Panc1 (cell line): Measurements from ENCODE around the gene ELMO2. TPM values are rescaled to one million over a fixed set of nuclear protein-coding genes. Genes with fewer than 3 reads are reported as not detected.
A peak's percentile ranks its signal among the peaks of the same experiment; 100 is the strongest.

Source experiments
- ATAC-seq: fragments of 200-7000 bp; cut with Tn5 transposase; 2 replicates; pipeline ENCODE4 v1.9.1; 2020; ENCODE audit warnings: mild to moderate bottlenecking, moderate library complexity
- BruUV-seq: library from RNA; stranded (reverse); fragments of 400-500 nt; replicated peaks from 2 replicates; lab custom pipeline; 2021; lab: Mats Ljungman, UMichigan
- CTCF ChIA-PET: fragments of 300-600 bp; sonication (Branson Sonifier 250); formaldehyde crosslinking; loops from one replicate; lab custom pipeline; 2022; ENCODE audit warnings: antibody characterized with exemption; lab: Charles Lee
- POLR2A ChIA-PET: fragments of 300-600 bp; sonication (Branson Sonifier 250); formaldehyde crosslinking; loops from one replicate; lab custom pipeline; 2022; ENCODE audit warnings: antibody characterized with exemption; lab: Charles Lee
- DNase-seq: peaks from one replicate; pipeline ENCODE4 v3.0.0-alpha.2; 2010; ENCODE audit warnings: low read depth, low spot score
- H3K27ac ChIP-seq: 2 replicates; pipeline ENCODE4 v1.5.1; 2011; ENCODE audit warnings: mild to moderate bottlenecking, low read length, inconsistent platforms
- H3K27me3 ChIP-seq: fragments of 200-500 bp; sonication (Bioruptor generic); 2 replicates; pipeline ENCODE4 v1.6.0; 2014; ENCODE audit warnings: low read length, inconsistent platforms; ENCODE audit not compliant: control insufficient read depth, insufficient read depth
- H3K36me3 ChIP-seq: fragments of 200-500 bp; sonication (Bioruptor generic); 2 replicates; pipeline ENCODE4 v1.5.1; 2014; ENCODE audit warnings: inconsistent platforms, mild to moderate bottlenecking, low read length, moderate library complexity; ENCODE audit not compliant: control insufficient read depth, insufficient read depth
- H3K4me1 ChIP-seq: 2 replicates; pipeline ENCODE4 v1.5.1; 2011; ENCODE audit warnings: inconsistent platforms, mild to moderate bottlenecking, low read length, moderate library complexity; ENCODE audit not compliant: control insufficient read depth, insufficient read depth
- H3K4me3 ChIP-seq, 2 experiments: 2 replicates each; pipeline ENCODE4 v1.5.1; 2011 to 2012; ENCODE audit warnings: low read depth in 2 of 2, low read length in 2 of 2, mild to moderate bottlenecking in 2 of 2, inconsistent platforms in 1 of 2, moderate library complexity in 1 of 2
- H3K9me3 ChIP-seq: fragments of 200-500 bp; sonication (Bioruptor generic); 2 replicates; pipeline ENCODE4 v1.5.1; 2014; ENCODE audit warnings: low read depth, mild to moderate bottlenecking, inconsistent platforms, low read length, moderate library complexity; ENCODE audit not compliant: control insufficient read depth, insufficient read depth
- POLR2AphosphoS5 ChIP-seq: IDR thresholded peaks from 2 replicates; pipeline ENCODE4 v1.6.1; 2012; ENCODE audit warnings: mild to moderate bottlenecking, low read depth, low read length, moderate library complexity
- SIN3A ChIP-seq: IDR thresholded peaks from 2 replicates; pipeline ENCODE4 v1.6.1; 2012; ENCODE audit warnings: low read depth, mild to moderate bottlenecking, low read length, moderate library complexity, borderline replicate concordance; ENCODE audit not compliant: insufficient read depth
- TCF7L2 ChIP-seq: IDR thresholded peaks from 2 replicates; pipeline ENCODE4 v1.6.1; 2011; ENCODE audit warnings: mild to moderate bottlenecking, low read depth, low read length, inconsistent platforms
- in situ Hi-C: cut with HindIII; loops from 2 replicates; pipeline ENCODE4 v1.10.0; 2016; ENCODE audit warnings: low sequenced_read_pairs, low pct_unique_long_range_greater_than_20kb
- intact Hi-C: fragments of 100-400 bp; cut with micrococcal nuclease; formaldehyde crosslinking; loops from one replicate; pipeline ENCODE4 v1.10.0; 2022; ENCODE audit not compliant: unreplicated experiment
- total RNA-seq: library from RNA; stranded (reverse); gene quantifications from one replicate; pipeline ENCODE4 v1.2.1, GENCODE V29; 2021; ENCODE audit not compliant: unreplicated experiment
- TF ChIP-seq, protein P1 (sequence below): fragments of 450-650 bp; IDR thresholded peaks from 2 replicates; pipeline ENCODE4 v1.5.1; 2017; ENCODE audit warnings: mild to moderate bottlenecking
- TF ChIP-seq, protein P2 (sequence below), 2 experiments: IDR thresholded peaks; 2 replicates each; pipeline ENCODE4 v1.6.1; 2011 to 2012; ENCODE audit warnings: low read depth in 2 of 2, control low read depth in 1 of 2, low read length in 1 of 2, mild to moderate bottlenecking in 1 of 2, moderate library complexity in 1 of 2; ENCODE audit not compliant: insufficient read depth in 1 of 2

The ELMO2 gene
- total RNA-seq, 1 experiment from 2014 or later = 40.4 TPM

DNA sequence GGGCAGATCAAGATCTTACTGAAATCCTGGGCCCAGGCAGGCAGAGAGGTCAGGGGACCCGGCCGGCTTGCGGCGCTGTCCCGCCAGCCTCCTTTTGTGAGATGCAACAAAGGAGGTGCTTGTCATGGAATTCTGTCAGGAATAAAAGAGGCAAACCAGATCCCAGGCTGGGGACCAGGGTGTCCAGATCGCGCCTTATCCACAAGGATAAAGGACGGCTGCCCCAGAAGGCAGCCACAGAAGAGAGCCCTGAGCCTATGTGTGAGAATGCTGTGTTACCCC is 55.5 kb downstream of the ELMO2 start:
- H3K9me3 ChIP-seq = no peaks in the 10 kb centered on the region
- H3K4me3 ChIP-seq = no peak overlapping the region
- DNase-seq = no peak
- H3K36me3 ChIP-seq = no peaks in the 10 kb centered on the region
- ChIA-PET POLR2A (no interaction called here), CTCF (no interaction called here)
- H3K4me1 ChIP-seq = no peaks in the 10 kb centered on the region; the same call in 1 of the 2 replicates
- no peak overlapping the region for H3K27ac ChIP-seq
- in situ Hi-C loops = no loop called here
- no peak for ATAC-seq
- no peaks in the 10 kb centered on the region for H3K27me3 ChIP-seq
- no TSS peak for BruUV-seq
- TF ChIP-seq TCF7L2 = no peak
- no peak for TF ChIP-seq SIN3A
- TF ChIP-seq, protein P1, sequence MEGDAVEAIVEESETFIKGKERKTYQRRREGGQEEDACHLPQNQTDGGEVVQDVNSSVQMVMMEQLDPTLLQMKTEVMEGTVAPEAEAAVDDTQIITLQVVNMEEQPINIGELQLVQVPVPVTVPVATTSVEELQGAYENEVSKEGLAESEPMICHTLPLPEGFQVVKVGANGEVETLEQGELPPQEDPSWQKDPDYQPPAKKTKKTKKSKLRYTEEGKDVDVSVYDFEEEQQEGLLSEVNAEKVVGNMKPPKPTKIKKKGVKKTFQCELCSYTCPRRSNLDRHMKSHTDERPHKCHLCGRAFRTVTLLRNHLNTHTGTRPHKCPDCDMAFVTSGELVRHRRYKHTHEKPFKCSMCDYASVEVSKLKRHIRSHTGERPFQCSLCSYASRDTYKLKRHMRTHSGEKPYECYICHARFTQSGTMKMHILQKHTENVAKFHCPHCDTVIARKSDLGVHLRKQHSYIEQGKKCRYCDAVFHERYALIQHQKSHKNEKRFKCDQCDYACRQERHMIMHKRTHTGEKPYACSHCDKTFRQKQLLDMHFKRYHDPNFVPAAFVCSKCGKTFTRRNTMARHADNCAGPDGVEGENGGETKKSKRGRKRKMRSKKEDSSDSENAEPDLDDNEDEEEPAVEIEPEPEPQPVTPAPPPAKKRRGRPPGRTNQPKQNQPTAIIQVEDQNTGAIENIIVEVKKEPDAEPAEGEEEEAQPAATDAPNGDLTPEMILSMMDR = no peak
- TF ChIP-seq POLR2AphosphoS5 = no peak
- TF ChIP-seq, protein P2, sequence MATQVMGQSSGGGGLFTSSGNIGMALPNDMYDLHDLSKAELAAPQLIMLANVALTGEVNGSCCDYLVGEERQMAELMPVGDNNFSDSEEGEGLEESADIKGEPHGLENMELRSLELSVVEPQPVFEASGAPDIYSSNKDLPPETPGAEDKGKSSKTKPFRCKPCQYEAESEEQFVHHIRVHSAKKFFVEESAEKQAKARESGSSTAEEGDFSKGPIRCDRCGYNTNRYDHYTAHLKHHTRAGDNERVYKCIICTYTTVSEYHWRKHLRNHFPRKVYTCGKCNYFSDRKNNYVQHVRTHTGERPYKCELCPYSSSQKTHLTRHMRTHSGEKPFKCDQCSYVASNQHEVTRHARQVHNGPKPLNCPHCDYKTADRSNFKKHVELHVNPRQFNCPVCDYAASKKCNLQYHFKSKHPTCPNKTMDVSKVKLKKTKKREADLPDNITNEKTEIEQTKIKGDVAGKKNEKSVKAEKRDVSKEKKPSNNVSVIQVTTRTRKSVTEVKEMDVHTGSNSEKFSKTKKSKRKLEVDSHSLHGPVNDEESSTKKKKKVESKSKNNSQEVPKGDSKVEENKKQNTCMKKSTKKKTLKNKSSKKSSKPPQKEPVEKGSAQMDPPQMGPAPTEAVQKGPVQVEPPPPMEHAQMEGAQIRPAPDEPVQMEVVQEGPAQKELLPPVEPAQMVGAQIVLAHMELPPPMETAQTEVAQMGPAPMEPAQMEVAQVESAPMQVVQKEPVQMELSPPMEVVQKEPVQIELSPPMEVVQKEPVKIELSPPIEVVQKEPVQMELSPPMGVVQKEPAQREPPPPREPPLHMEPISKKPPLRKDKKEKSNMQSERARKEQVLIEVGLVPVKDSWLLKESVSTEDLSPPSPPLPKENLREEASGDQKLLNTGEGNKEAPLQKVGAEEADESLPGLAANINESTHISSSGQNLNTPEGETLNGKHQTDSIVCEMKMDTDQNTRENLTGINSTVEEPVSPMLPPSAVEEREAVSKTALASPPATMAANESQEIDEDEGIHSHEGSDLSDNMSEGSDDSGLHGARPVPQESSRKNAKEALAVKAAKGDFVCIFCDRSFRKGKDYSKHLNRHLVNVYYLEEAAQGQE (IDR thresholded peaks at IDR 0.05; ENCODE audit: insufficient read depth in 1 of 2, low read depth in 2 of 2, low read length in 1 of 2) = no peak
- intact Hi-C loops = no loop called here

DNA sequence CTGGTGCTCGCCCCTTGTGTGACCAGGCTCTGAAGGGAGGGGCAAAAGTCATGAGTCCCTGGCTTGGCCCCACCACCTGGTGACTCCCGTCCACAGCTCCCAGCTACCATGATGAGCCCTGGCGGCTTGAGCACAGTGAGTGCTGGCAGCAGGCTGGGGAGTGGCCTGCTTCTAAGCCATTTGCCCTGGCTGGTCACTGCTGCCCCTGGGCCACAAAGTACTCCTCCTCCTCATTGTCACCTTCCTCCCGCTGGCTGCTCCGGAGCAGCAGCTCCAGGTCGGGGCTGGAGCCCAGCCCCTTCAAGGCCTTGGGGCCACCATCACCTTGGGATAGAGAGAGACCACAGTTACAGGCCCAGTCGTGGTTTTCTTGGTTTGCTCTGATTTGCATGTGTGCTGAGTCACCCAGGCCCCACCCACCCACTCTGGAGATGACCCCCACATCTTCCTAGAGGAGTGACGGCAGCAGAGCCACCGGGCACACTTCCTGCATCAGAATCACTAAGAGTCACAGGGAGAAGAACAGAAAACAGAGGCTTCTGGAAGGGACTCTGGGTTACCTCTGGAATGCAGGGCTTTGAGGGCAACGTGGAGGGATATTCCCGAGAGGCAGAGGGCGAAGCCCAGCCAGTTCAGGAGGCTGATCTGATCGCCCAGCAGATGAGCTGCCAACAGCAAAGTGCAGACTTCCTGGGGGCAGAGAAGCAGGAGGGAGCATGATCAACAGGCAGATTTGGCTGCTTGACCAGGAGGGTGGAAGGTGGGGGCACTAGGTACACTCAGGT is 56.0 kb downstream of the ELMO2 start:
- H3K9me3 ChIP-seq = no peaks in the 10 kb centered on the region
- ATAC-seq (peak; percentile 20; the same call in 1 of the 2 replicates), DNase-seq (no peak)
- no peaks in the 10 kb centered on the region for H3K36me3 ChIP-seq
- in situ Hi-C loops (no loop called here), intact Hi-C loops (no loop called here)
- H3K27me3 ChIP-seq = no peaks in the 10 kb centered on the region
- ChIA-PET POLR2A (interaction anchor here (1.2 kb wide), 1 partner anchor 14 kb away, joined by 3 read pairs; no protein-coding TSS in a partner anchor), CTCF (no interaction called here)
- H3K4me1 ChIP-seq = no peaks in the 10 kb centered on the region; the same call in 1 of the 2 replicates
- TF ChIP-seq, protein P1 = no peak
- TF ChIP-seq TCF7L2 = no peak
- TF ChIP-seq, protein P2 (IDR thresholded peaks at IDR 0.05; ENCODE audit: insufficient read depth in 1 of 2, low read depth in 2 of 2, low read length in 1 of 2) = no peak
- no peak for TF ChIP-seq SIN3A
- TF ChIP-seq POLR2AphosphoS5 = no peak
- BruUV-seq = no TSS peak
- H3K4me3 ChIP-seq = no peak overlapping the region
- H3K27ac ChIP-seq = no peak overlapping the region
